GM12873 (cell line): ENCODE data around the gene ARL15.

Experiments
- TF ChIP-seq, protein P1 (sequence below): IDR thresholded peaks from 2 replicates; pipeline ENCODE4 v1.5.1; 2012; ENCODE audit warnings: low read depth, mild to moderate bottlenecking, moderate library complexity, low read length, control low read depth; ENCODE audit not compliant: insufficient read depth; ENCODE audit errors: missing control alignments

The ARL15 gene

DNA sequence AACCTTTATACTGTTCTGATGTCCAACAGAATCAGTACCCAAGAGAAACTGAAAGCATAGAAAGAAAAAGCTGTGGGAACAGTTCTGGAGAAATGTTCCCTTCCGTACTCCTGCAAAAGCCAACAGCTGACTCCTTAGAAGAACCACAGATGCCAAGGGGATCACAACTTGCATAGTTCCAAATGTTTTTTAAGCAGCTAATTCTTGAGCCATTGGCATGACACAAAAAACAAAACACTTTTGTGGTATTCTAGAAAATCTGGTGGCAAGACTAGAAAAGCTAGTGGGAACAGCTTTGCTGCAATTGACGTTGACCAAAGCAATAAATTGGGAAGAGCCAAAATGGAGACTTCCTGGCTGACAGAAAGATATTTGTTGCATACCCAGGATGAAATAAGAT lies 189.9 kb downstream of the ARL15 start:
- TF ChIP-seq, protein P1, sequence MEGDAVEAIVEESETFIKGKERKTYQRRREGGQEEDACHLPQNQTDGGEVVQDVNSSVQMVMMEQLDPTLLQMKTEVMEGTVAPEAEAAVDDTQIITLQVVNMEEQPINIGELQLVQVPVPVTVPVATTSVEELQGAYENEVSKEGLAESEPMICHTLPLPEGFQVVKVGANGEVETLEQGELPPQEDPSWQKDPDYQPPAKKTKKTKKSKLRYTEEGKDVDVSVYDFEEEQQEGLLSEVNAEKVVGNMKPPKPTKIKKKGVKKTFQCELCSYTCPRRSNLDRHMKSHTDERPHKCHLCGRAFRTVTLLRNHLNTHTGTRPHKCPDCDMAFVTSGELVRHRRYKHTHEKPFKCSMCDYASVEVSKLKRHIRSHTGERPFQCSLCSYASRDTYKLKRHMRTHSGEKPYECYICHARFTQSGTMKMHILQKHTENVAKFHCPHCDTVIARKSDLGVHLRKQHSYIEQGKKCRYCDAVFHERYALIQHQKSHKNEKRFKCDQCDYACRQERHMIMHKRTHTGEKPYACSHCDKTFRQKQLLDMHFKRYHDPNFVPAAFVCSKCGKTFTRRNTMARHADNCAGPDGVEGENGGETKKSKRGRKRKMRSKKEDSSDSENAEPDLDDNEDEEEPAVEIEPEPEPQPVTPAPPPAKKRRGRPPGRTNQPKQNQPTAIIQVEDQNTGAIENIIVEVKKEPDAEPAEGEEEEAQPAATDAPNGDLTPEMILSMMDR: no peak

DNA sequence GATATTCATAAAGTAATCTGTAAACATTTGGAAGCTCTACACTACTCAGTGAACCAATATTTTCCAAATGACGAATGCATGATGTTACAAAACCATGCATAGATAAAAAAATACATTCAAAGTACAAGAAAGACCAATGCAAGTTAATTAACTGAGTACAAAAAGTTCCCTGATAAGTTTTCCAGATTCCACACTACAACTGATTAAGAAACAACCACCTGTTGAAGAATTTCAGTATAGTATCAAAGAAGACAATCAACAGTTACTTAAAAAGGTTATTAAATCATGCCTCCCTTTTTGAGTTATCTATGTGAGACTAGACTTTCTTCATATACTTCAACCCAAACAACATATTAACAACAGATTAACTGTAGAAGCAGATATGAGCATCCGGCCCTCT lies 192.4 kb downstream of the ARL15 start:
- TF ChIP-seq, protein P1: no peak

DNA sequence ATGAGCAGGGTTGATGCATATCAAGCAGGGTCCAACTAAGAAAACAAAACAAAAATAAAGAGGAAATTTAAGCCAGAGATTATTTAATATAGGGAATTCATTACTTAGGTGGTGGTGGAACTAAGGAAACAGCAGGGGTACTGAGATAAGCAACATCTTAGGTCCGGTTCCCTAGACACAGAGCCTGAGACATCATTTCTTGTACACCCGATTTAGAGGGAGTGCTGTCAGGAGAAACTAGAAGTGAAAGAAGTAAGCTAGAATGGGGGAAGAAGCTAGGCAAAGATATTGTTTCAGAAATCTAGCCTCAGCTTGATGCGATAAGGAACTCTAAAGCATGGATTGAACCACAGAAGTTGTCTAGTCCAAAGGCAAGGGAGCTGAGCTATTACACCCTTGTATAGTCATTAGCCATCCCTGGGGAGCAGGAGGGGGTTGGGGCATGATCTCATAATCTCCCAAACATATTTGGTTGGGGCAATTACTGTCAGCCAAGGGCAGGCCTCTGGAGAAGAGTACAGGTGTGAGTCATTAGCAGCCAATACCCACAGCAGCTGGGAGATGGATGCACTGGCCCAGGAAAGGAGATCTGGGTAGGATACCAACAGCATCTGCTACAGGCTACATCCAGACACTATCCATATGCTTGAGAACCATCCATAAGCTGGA lies 194.5 kb downstream of the ARL15 start:
- TF ChIP-seq, protein P1: no peak

DNA sequence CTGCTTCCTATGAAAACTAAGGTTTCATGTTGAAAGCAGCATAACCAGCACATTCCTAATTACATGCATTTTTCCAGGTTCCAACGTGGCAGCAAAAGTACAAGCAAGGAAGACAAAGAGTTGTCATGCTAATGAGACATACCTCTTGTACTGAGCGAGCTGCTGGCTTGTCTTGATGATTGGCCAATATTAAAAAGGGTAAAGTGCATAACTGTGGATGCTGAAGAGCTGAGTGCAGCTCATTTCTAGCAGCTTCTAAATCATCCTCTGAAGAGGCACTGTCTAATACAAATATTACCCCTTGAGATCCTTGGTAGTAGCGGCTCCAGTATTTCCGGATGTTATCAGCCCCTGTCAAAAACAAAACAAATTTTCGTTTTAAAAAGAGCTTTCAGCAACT lies 197.3 kb downstream of the ARL15 start:
- TF ChIP-seq, protein P1: no peak

DNA sequence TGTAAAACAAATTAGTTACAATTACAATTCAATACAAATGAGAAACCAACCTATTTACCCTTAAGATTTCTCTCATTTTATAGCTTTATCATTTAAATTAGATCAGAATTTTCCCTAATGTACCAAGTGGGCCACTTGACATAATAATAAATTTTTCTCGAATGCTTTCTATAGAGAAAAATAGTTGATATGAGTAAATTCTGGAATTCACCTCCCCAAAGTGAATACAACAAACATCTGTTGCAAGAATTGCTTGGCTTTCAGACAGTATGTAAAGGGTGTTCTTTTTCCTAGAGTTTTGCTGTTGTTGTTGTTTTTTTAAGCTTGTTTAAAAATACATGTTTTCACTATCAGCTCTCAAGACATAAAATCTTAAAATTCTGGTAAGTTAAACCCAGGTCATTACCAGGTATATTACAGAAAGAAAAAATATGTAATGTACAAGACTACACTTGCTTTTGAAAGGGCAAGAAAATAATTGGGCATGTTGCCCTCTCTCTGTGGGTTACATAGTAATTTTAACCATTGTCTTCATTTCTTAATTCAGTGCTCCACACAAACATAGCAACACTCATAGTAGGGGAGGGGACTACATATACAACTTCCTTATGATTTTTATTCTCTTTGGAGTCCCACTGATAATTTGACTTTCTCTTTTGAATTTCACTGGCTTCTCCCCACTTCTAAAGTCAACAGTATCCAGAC lies 200.6 kb downstream of the ARL15 start:
- TF ChIP-seq, protein P1: no peak

DNA sequence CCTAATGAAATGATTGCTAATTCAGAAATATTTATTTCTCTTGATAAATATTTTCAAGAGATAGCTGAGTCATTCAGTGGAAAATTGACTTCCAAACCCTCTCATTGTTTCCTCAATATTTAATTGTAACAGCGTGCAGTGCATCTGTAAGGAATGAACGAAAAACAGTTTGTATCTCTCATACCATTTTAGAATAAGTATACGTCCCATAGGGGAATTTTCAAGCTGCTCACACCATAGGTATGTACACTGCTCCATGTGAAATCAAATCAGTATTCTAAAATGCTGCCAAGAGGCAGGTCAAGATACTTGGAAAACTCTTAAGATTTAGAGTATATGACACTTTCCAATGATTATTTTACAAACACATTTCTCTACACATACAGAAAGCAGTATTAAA lies 202.2 kb downstream of the ARL15 start:
- TF ChIP-seq, protein P1: no peak

DNA sequence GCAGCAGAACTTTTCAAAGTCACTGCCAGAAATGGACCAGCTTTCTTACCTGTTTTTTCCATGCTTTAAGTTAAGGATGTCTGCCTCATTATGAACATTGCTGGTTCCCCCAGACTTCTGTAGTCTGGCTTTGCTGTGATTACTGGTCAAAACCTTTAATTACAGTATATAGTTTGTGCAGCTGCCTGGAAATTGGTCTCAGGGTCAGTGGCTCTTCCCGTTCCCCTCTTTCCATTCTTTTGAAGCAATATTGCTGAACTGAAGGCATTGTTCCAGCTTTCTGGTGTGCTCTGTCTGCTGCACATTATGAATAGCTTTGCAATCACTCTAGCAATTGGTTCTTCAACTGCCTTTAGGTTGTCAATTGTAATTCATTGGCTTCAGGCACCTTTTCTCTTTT lies 206.5 kb downstream of the ARL15 start:
- TF ChIP-seq, protein P1: no peak
